HG02870 (cell line): ENCODE results near the gene LRRC59.
"Not testable (repeated sequence)": the region's sequence is repeated elsewhere in the genome, so short reads cannot be mapped to it uniquely, and the experiment has no call there.

Experiments
- ATAC-seq: cut with Tn5 transposase; IDR thresholded peaks from one replicate; pipeline ENCODE4 v1.9.1; 2021; ENCODE audit warnings: mild to moderate bottlenecking, moderate library complexity; ENCODE audit not compliant: unreplicated experiment

Gene LRRC59

GRCh38 chr17:50424996-50425681, 27.8 kb upstream of the LRRC59 start:
- no peak for ATAC-seq

- ATAC-seq, result no peak
Observed at GRCh38 chr17:50424246-50424995, 27.1 kb upstream of the LRRC59 start.

DNA sequence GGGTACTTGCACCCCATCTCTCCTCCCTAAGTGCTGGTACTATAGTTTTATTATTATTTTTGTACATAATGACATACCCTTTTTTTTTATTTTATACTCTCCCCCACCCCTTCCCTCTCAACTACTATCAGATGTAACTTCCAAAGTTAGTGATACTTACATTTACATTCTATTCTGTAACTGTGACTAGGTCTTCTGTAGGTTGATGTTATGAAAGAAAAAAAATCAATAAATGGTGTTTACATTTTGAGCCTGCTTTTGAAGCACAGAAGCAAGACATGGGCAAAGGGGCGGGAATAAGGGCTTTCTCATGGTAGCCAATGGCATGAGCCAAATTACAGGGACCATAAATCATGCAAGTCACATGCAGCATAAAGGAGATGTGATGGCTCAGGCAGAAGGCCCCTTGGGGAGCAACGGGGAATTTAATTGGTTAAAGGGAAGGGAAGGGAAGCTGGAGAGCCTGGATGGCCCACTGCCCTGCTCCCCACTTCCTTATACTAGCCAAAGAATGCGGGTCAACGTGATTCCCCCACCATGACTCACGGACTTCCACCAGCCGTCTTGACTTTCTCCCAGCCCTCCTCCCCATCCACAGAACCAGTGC, 26.3 kb upstream of the LRRC59 start:
- ATAC-seq, result no peak

GRCh38 chr17:50422738-50423137, 25.4 kb upstream of the LRRC59 start:
- ATAC-seq, result no peak

DNA sequence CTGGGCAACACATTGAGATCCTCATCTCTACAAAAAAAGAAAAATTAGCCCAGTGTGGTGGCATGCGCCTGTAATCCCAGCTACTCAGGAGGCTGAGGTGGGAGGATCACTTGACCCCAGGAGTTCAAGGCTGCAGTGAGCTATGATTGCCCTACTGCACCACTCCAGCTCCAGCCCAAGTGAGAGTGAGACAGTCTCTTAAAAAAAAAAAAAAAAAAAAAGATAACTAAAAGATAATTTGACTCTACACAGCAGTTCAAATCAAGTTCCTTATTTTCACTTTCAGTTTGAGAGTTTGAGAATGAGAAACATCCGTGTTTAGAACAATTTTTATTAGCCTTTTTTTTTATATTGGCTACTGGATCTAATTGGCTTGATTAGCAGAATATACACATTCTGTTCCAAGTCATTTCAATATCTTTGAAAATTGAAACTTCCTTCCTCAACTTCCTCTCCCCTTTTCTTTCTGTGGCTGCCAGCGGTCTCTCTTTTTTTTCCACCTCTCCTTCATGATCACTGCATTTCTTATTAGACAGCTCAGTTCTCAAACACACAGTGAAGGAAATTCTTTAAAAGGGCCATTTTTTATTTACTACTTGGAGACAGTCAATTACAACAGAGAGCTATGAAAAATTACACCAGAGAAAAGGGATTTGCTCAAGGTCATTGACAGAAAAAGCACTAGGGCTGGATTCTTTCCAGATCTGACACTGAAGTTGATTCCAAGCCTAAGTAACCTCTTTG, 24.2 kb upstream of the LRRC59 start:
- no peak for ATAC-seq

- no peak for ATAC-seq
Observed at GRCh38 chr17:50420419-50421112, 23.2 kb upstream of the LRRC59 start.

DNA sequence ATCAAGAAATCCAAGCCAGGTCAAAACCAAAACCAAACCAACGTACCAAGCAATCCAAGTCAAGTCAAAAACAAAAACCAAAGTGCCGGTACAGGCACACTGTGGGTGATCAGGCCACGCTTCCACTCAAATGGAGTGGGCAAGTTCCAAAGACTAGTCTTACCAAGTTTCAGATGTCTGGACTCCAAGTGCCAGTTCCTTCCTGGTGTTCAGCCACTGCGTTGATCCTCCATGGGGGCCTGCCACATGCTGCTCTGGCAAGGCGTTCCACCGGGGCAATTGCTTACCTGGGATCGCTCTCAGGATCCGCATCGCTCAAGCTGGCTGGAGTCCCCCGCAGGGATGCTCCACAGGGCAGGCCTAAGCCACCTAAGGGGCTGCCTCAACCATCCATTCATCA, 22.3 kb upstream of the LRRC59 start:
- ATAC-seq, result not testable (repeated sequence)

- ATAC-seq, result no peak
Observed at GRCh38 chr17:50414808-50415207, 17.5 kb upstream of the LRRC59 start.

GRCh38 chr17:50412188-50412732, 14.9 kb upstream of the LRRC59 start:
- no peak for ATAC-seq

DNA sequence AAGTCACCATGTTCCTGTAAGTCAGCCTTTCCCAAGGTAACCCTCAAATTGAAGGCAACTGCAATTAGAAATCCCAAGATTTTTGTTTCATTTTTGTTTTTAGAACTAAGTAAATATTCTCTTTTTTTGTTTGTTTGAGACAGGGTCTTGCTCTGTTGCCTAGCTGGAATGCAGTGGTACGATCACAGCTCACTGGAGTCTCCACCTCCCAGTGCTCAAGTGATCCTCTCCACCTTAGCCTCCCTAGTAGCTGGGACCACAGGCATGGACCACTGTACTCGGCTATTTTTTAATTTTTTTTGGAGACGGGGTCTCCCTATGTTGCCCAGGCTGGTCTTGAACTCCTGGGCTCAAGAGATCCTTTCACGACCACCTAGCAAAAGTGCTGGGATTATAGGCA, 10.6 kb upstream of the LRRC59 start:
- ATAC-seq, result no peak

GRCh38 chr17:50406578-50406977, 9.3 kb upstream of the LRRC59 start:
- no peak for ATAC-seq

- ATAC-seq, result not testable (repeated sequence)
Observed at GRCh38 chr17:50405351-50405750, 8.0 kb upstream of the LRRC59 start.

- ATAC-seq, result not testable (repeated sequence)
Observed at GRCh38 chr17:50399591-50399990, 2.3 kb upstream of the LRRC59 start.

GRCh38 chr17:50398672-50399071, 1.3 kb upstream of the LRRC59 start:
- not testable (repeated sequence) for ATAC-seq

- ATAC-seq, result no peak
Observed at GRCh38 chr17:50397919-50398285, 579 bp upstream of the LRRC59 start.

- ATAC-seq, result no peak
Observed at GRCh38 chr17:50396261-50397110, 837 bp downstream of the LRRC59 start.

DNA sequence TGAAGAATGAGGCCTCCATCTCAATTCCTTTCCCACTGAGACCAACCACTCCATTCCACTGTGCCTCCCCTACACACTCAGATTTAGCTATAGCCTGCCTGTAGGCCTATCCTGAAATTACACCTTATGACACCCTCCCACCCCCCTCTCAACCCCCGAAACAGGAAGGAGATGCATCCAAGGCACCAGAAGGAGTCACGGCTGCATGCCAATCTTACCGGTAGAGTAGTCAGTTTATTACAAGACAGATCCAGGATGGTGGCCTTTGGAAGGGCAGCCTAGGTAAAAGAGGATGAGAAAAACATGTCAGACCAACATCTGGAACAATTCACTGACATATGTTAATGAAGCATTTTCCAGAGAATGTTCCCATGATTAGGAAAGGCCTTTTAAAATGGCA, 2.6 kb downstream of the LRRC59 start:
- ATAC-seq, result no peak

GRCh38 chr17:50393700-50394099, 3.6 kb downstream of the LRRC59 start:
- no peak for ATAC-seq

DNA sequence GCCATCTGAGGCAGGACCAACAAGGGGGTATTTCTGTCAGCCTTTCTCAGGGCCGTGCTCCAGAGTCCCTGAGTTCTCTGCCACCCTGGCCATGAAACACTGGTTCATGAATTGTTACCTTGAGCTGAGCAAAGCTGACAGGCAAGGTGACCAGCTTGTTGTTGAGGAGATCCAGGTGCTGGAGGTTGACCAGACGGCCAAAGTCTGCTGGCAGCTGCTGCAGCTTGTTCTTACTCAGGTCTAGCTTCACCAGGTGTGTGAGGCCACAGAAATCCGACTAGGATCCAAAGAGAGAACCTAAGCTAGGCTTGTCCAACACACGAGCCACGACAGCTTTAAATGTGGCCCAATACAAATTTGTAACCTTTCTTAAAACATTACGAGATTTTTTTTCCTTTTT, 4.7 kb downstream of the LRRC59 start:
- ATAC-seq, result no peak

- no peak for ATAC-seq
Observed at GRCh38 chr17:50389534-50389933, 7.8 kb downstream of the LRRC59 start.
